HUES6 (cell line): ENCODE data around the gene FFAR3.
"Not testable (repeated sequence)": the region's sequence is repeated elsewhere in the genome, so short reads cannot be mapped to it uniquely, and the experiment has no call there.

ENCODE experiments used
- H3K27ac ChIP-seq: 2 replicates; pipeline ENCODE4 v1.7.0; 2013; ENCODE audit warnings: low read depth, mild to moderate bottlenecking, low read length, inconsistent platforms
- H3K27me3 ChIP-seq: 2 replicates; pipeline ENCODE4 v1.6.1; 2013; ENCODE audit warnings: low read length; ENCODE audit not compliant: control insufficient read depth, insufficient read depth
- H3K36me3 ChIP-seq: 2 replicates; pipeline ENCODE4 v1.6.1; 2013; ENCODE audit warnings: low read length; ENCODE audit not compliant: control insufficient read depth, insufficient read depth
- H3K4me1 ChIP-seq: 2 replicates; pipeline ENCODE4 v1.6.1; 2013; ENCODE audit warnings: low read length; ENCODE audit not compliant: control insufficient read depth, insufficient read depth
- H3K4me3 ChIP-seq: 2 replicates; pipeline ENCODE4 v1.5.1; 2013; ENCODE audit warnings: low read depth, low read length
- H3K9ac ChIP-seq: one replicate; pipeline ENCODE4 v1.6.1; 2013; ENCODE audit warnings: mild to moderate bottlenecking, low read length
- H3K9me3 ChIP-seq: 2 replicates; pipeline ENCODE4 v1.6.1; 2013; ENCODE audit warnings: low read depth, low read length; ENCODE audit not compliant: control insufficient read depth, insufficient read depth

FFAR3 gene

GRCh38 chr19:35352448-35353304 lies 5.6 kb upstream of the FFAR3 start:
- Histone ChIP-seq H3K4me1 (no peaks in the 10 kb centered on the region), H3K9ac (no peak overlapping the region), H3K27ac (no peak overlapping the region), H3K9me3 (no peaks in the 10 kb centered on the region), H3K36me3 (no peaks in the 10 kb centered on the region), H3K4me3 (no peak overlapping the region), H3K27me3 (no peaks in the 10 kb centered on the region)

GRCh38 chr19:35353635-35354034 lies 4.6 kb upstream of the FFAR3 start:
- no peak overlapping the region for H3K27ac ChIP-seq
- H3K9ac ChIP-seq: no peak overlapping the region
- H3K36me3 ChIP-seq: no peaks in the 10 kb centered on the region
- no peaks in the 10 kb centered on the region for H3K4me1 ChIP-seq
- H3K9me3 ChIP-seq: no peaks in the 10 kb centered on the region
- H3K4me3 ChIP-seq: no peak overlapping the region
- H3K27me3 ChIP-seq: no peaks in the 10 kb centered on the region

GRCh38 chr19:35354898-35355297 lies 3.4 kb upstream of the FFAR3 start:
- H3K4me3 ChIP-seq: no peak overlapping the region
- no peaks in the 10 kb centered on the region for H3K27me3 ChIP-seq
- H3K9ac ChIP-seq: no peak overlapping the region
- H3K9me3 ChIP-seq: no peaks in the 10 kb centered on the region
- no peaks in the 10 kb centered on the region for H3K36me3 ChIP-seq
- no peak overlapping the region for H3K27ac ChIP-seq
- H3K4me1 ChIP-seq: no peaks in the 10 kb centered on the region

GRCh38 chr19:35355791-35356460 lies 2.3 kb upstream of the FFAR3 start:
- H3K36me3 ChIP-seq: no peaks in the 10 kb centered on the region
- no peak overlapping the region for H3K4me3 ChIP-seq
- no peaks in the 10 kb centered on the region for H3K27me3 ChIP-seq
- H3K4me1 ChIP-seq: no peaks in the 10 kb centered on the region
- H3K27ac ChIP-seq: no peak overlapping the region
- no peaks in the 10 kb centered on the region for H3K9me3 ChIP-seq
- H3K9ac ChIP-seq: no peak overlapping the region

- not testable (repeated sequence) for H3K4me1 ChIP-seq, H3K9me3 ChIP-seq, H3K36me3 ChIP-seq, H3K9ac ChIP-seq, H3K27me3 ChIP-seq, H3K4me3 ChIP-seq, H3K27ac ChIP-seq
These were observed 574 bp downstream of the FFAR3 start for GRCh38 chr19:35358834-35359233.

GRCh38 chr19:35359395-35359794 lies 1.1 kb downstream of the FFAR3 start:
- not testable (repeated sequence) for H3K4me1 ChIP-seq, H3K36me3 ChIP-seq, H3K9me3 ChIP-seq, H3K27ac ChIP-seq, H3K4me3 ChIP-seq, H3K27me3 ChIP-seq, H3K9ac ChIP-seq

GRCh38 chr19:35360081-35360480 lies 1.8 kb downstream of the FFAR3 start:
- H3K4me3 ChIP-seq, H3K9ac ChIP-seq, H3K9me3 ChIP-seq, H3K27me3 ChIP-seq, H3K4me1 ChIP-seq, H3K36me3 ChIP-seq, H3K27ac ChIP-seq: not testable (repeated sequence)

- Histone ChIP-seq H3K4me3 (no peak overlapping the region), H3K9ac (no peak overlapping the region), H3K4me1 (no peaks in the 10 kb centered on the region), H3K27ac (no peak overlapping the region), H3K9me3 (no peaks in the 10 kb centered on the region), H3K36me3 (no peaks in the 10 kb centered on the region), H3K27me3 (peaks cover 8% of the 10 kb centered on the region; the same call in 1 of the 2 replicates)
These were observed 2.7 kb downstream of the FFAR3 start for GRCh38 chr19:35360880-35361420.

- Histone ChIP-seq H3K9me3 (no peaks in the 10 kb centered on the region), H3K9ac (no peak overlapping the region), H3K4me3 (no peak overlapping the region), H3K27ac (no peak overlapping the region), H3K36me3 (no peaks in the 10 kb centered on the region), H3K27me3 (peaks cover 8% of the 10 kb centered on the region; the same call in 1 of the 2 replicates), H3K4me1 (no peaks in the 10 kb centered on the region)
These were observed 4.2 kb downstream of the FFAR3 start for GRCh38 chr19:35362261-35363000.

- Histone ChIP-seq H3K9me3 (no peaks in the 10 kb centered on the region), H3K36me3 (no peaks in the 10 kb centered on the region)
These were observed 4.8 kb downstream of the FFAR3 start for GRCh38 chr19:35363001-35363590.

More at GRCh38 chr19:35363001-35363590, 4.8 kb downstream of the FFAR3 start:
- Histone ChIP-seq H3K9ac (no peak overlapping the region), H3K4me3 (no peak overlapping the region), H3K27me3 (peaks cover 8% of the 10 kb centered on the region; the same call in 1 of the 2 replicates), H3K27ac (no peak overlapping the region), H3K4me1 (no peaks in the 10 kb centered on the region)
